Activated CD4-positive, alpha-beta T cell treated with anti-CD3 and anti-CD28 coated beads, Interleukin-2, amount 50 U/mL, for 24 hours (primary cell): Measurements from ENCODE around the gene SAGE1.
"Not testable (repeated sequence)": the region's sequence is repeated elsewhere in the genome, so short reads cannot be mapped to it uniquely, and the experiment has no call there.

Experiments used
- DNase-seq, 2 donors: peaks; one replicate each; pipeline ENCODE4 v3.0.0-alpha.2; 2020; ENCODE audit warnings: low read depth in 1 of 2, low spot score in 1 of 2

Gene SAGE1, protein sequence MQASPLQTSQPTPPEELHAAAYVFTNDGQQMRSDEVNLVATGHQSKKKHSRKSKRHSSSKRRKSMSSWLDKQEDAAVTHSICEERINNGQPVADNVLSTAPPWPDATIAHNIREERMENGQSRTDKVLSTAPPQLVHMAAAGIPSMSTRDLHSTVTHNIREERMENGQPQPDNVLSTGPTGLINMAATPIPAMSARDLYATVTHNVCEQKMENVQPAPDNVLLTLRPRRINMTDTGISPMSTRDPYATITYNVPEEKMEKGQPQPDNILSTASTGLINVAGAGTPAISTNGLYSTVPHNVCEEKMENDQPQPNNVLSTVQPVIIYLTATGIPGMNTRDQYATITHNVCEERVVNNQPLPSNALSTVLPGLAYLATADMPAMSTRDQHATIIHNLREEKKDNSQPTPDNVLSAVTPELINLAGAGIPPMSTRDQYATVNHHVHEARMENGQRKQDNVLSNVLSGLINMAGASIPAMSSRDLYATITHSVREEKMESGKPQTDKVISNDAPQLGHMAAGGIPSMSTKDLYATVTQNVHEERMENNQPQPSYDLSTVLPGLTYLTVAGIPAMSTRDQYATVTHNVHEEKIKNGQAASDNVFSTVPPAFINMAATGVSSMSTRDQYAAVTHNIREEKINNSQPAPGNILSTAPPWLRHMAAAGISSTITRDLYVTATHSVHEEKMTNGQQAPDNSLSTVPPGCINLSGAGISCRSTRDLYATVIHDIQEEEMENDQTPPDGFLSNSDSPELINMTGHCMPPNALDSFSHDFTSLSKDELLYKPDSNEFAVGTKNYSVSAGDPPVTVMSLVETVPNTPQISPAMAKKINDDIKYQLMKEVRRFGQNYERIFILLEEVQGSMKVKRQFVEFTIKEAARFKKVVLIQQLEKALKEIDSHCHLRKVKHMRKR

DNA sequence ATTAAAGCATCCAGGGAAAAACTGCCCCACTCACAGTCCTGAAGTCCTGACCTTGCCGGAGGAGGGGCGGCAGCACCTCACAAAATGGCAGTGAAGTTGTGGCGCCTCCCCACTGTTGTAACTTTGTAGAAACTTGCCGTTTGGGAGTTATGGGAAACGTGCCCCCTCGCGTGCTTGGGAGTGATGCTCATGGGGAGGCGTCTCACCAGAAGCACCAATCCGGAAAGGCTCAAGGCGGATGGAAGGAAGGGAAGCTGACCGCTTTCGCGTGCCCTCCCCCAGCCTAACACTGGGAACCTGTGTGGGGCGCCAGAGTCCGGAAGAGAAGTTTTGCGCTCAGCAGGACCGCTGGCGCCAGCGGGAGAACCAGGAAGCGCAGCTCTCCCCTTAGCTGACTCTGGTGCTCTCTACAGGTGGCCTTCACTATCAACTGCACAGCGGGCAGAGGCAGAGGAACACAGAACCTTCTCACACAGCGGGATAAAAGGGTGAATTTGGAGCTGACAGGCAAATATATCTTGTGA is at the start of gene SAGE1, which contains the start of gene CT45A10:
TSS of gene SAGE1 (plus strand) at position 423 of the 524 bp plus-strand sequence. CDS start 2,527 bp downstream, outside the sequence.
TSS of gene CT45A10 (minus strand) at position 151 of the 524 bp plus-strand sequence. CDS start 8,100 bp downstream, outside the sequence.
- DNase-seq = no peak

DNA sequence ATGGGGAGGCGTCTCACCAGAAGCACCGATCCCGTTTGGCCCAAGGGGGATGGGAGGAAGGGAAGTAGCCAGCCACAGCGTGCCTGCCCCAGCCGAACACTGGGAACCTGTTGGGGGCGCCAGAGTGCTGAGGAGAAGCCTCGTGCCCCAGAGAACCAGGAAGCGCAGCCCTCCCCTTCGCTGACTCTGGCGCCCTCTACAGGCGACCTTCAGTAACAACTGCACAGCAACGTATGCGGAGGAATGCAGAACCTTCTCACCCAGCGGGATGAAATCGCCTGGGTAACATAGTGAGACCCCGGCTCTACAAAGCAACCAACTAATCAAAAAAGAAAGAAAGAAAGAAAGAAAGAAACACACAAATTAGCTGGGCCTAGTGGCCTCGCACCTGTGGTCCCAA is 39.1 kb upstream of the SAGE1 start, which contains the start of gene CT45A8:
TSS of gene CT45A8 (minus strand) at position 101 of the 400 bp plus-strand sequence. CDS start 3,755 bp downstream, outside the sequence.
- not testable (repeated sequence) for DNase-seq

DNA sequence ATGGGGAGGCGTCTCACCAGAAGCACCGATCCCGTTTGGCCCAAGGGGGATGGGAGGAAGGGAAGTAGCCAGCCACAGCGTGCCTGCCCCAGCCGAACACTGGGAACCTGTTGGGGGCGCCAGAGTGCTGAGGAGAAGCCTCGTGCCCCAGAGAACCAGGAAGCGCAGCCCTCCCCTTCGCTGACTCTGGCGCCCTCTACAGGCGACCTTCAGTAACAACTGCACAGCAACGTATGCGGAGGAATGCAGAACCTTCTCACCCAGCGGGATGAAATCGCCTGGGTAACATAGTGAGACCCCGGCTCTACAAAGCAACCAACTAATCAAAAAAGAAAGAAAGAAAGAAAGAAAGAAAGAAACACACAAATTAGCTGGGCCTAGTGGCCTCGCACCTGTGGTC is 21.8 kb upstream of the SAGE1 start, which contains the start of gene CT45A9:
TSS of gene CT45A9 (minus strand) at position 101 of the 400 bp plus-strand sequence. CDS start 3,751 bp downstream, outside the sequence.
- not testable (repeated sequence) for DNase-seq

DNA sequence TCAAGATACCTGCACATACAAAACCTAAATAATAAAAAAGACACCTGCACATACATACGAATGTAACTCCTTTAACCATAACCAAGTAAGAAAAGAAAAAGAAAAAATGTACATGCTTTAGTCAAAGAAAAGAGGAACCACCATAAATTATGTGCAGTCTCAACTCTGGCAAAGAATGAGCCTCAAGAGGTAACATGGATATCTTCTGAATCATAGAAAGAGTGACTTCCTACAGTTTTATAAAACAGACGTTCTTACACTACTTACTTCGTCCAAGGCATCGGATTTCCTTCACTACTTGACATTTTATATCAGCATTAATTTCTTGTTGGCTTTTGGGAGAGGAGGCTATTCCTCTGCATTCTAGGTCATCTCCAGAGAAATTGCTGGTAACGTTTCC is 10.8 kb upstream of the SAGE1 start:
- DNase-seq = not testable (repeated sequence)

DNA sequence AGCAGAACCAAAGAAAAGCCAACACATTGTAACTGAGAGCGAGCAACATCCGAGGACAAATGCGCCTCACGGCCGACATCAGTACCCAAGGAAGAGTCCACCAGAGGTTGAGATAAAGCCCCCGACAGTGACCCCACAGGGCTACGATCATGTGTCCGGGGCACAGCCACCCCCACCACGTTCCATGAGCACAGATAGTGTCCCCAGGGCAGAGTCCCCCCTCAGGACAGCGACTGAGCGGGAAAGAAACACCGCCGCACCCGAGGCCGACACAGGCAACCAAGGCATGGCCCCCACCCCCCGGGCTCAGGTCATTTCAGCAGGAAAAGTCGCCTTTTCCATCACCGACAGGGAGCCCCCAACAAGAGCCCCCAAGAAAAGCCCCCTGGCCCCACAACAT is 5.3 kb upstream of the SAGE1 start:
- DNase-seq = not testable (repeated sequence)

DNA sequence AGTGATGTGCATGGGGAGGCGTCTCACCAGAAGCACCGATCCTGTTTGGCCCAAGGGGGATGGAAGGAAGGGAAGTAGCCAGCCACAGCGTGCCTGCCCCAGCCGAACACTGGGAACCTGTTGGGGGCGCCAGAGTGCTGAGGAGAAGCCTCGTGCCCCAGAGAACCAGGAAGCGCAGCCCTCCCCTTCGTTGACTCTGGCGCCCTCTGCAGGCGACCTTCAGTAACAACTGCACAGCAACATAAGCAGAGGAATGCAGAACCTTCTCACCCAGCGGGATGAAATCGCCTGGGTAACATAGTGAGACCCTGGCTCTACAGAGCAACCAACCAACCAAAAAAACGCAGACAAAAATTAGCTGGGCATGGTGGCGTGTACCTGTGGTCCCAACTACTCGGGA is 4.5 kb upstream of the SAGE1 start:
- not testable (repeated sequence) for DNase-seq

DNA sequence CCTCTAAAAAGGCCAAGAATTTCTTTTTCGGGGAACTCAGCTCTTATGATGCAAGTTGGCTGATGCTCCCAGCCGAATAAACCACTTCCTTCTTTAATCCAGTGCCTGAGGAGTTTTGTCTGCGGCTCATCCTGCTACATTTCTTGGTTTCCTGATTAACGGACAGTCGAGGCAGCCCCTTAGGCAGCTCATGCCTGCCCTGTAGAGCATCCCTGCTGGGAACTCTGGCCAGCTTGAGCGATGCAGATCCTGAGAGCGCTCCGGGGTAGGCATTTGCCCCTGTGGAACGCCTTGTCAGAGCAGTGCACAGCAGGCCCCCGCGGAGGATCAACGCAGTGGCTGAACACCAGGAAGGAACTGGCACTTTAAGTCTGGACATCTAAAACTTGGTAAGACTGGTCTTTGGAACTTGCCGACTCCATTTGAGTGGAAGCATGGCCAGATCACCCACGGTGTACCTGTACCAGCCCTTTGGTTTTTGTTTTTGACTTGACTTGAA is 3.4 kb upstream of the SAGE1 start:
- no peak for DNase-seq

DNA sequence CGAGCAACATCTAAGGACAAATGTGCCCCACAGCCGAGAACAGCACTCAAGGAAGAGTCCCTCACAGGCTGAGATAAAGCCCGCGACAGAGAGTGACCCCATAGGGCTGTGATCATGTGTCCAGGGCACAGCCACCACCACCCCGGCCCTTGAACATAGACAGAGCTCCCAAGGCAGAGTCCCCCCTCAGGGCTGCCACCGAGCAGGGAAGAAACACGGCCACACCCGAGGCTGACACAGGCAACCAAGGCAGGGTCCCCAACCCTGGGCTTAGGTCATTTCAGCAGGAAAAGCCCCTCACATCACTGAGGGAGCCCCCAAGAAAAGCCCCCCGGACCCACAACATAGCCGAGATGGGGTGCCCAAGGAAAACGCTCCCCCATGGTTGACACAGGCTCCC is 735 bp upstream of the SAGE1 start:
- no peak for DNase-seq

DNA sequence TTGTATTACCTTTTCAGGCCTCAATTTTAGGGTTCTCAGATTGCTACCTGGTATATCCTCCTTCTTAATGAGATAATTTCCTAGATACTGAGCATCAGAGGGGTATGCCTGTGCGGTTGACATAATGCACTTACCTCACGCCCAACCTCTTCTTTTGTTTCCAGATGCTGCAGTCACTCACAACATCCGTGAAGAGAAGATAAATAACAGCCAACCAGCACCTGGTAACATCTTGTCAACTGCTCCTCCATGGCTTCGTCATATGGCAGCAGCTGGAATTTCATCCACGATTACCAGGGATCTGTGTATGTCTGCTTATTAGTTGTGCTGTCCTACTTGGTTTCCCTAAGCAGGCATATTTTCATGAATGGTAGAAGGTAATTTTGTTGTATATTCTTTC is 16.7 kb downstream of the SAGE1 start:
- no peak for DNase-seq

DNA sequence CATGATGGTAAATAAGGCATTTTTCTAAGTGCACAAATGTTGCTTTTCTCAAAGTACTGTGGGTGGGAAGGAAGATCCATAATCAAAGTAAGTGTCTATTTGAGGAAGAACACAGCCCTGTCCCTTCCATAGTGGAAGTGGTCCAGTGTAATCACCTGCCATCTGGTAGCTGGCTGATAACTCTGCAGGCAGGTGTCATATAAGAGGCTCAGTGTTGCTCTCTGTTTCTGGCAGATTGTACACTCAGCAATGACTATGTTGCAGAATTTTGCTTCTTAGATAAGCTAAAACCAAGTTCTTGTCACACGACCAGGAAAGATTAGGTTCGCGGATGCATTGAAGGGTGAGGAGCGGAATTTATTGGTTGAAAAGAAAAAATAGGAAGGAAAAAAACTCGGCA is 20.9 kb downstream of the SAGE1 start:
- DNase-seq = no peak

DNA sequence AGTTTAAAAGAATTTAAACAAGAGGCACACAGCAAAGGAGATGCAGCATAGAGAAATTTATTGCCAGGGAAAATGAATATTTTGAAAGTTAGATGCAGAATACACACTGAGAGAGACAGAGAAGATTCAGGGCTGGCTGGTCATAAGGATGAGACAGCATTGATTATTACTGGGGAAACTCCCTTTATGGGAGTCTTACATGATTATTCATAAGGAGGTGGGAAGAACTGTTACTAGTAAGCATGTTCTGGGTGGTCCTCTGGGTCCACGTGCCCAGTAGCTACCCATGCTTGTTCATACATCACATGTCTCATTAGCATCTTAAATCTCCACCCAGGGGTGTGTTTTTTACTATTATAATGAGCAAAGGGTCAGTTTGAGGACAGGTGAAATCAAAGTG is 27.0 kb downstream of the SAGE1 start:
- DNase-seq = not testable (repeated sequence)

DNA sequence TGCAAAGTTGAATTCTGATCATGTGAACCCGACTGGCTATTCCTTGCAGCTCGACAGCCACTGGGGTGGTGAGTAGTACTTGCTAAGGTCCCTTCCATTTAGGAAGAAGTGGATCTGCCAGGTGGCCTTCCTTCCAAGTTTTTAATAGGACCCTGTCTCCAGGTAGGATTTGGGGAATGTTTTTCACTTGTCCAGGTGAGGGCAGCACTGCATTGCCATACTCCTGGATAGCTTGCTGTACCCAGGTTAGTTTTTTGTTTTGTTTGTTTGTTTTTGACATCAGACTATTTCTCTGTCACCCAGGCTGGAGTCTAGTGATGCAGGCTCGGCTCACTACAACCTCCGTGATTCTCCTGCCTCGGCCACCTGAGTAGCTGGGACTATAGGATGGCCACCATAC is 29.8 kb downstream of the SAGE1 start:
- DNase-seq = no peak

DNA sequence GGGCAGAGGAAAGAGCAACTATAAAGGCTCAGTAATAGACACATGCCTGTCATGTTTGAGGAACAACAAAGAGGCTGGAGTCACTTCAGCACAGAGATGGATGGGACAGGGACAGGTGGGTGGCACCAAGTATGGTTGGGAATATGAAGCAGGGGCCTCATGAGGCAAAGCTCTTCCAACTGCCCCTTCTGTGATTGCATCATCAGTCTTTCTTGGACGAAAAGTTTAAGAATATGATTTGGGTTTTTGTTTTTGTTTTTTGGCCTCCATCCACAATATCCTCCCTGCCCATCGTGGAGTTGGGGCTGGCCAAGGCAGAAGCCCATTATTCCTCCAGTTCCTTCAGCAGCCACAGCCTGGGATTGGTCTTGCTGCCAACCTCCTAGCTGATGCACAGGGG is 34.4 kb downstream of the SAGE1 start:
- DNase-seq = no peak

DNA sequence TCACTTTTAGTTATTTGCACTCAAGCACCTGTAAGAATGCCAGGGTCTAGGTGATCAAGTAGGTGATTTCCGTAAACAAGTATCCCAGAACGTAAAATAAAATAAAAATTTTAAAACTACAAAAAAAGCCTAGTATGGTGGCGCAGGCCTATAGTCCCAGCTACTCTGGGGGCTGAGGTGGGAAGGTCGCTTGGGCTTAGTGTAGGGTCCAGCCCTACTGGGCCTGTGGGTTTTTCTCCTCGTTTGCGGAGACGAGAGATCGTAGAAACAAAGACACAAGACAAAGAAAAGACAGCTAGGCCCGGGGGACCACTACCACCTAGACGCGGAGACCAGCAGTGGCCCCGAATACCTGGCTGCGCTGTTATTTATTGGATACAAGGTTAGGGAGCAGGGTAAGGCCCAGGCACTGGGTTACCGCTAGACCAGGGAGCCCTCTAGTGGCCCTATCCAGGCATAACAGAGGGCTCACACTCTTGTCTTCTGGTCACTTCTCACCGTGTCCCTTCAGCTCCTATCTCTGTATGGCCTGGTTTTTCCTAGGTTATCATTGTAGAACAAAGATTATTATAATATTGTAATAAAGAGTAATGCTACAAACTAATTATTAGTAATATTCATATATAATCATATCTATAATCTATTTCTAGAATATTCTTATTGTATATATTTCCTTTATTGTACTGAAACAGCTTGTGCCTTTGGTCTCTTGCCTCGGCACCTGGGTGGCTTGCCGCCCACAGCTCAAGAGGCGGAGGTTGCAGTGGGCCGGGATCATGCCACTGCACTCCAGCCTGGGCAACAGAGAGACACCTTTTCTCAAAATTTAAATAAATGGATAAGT is 38.4 kb downstream of the SAGE1 start:
- peak; percentile 0 to 10 for DNase-seq

DNA sequence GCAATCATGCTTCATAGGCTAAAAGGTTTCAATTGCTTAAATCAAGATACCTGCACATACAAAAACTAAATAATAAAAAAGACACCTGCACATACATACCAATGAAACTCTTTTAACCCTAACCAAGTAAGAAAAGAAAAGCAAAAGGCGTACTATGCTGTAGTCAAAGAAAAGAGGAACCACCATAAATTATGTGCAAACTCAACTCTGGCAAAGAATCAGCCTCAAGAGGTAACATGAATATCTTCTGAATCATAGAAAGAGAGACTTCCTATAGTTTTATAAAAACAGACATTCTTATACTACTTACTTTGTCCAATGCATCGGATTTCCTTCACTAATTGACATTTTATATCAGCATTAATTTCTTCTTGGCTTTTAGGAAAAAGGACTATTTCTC is 51.0 kb downstream of the SAGE1 start:
- DNase-seq = no peak

DNA sequence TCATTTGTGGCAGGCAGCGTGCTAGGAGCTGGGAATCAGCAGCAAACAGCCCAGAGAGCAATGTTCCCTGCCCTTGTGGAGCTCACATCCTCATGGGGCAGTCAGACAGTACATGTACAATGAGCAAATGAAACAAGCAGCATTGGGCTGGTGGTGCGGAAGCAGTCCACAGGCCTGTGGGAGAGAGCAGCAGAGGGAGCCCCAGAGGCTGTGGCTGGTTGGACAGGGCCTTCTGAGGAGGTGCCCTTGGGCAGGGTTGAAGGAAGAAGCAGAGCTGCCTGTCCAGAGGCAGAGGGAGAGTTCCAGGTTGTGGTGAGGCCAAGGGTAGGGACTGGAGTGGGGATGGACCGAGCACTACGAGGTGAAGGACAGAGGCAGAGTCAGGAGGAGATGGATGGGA is 57.8 kb downstream of the SAGE1 start:
- DNase-seq = no peak
